Islet of Langerhans (tissue), 1 donor: ENCODE data around the gene IGF1R.
"Not testable (repeated sequence)": the region's sequence is repeated elsewhere in the genome, so short reads cannot be mapped to it uniquely, and the experiment has no call there.

Source experiments
- FAIRE-seq: peaks from one replicate; lab custom pipeline; 2011; peaks lifted over from hg19 to GRCh38; lab: Jason Lieb, UNC

The IGF1R gene

GRCh38 chr15:98964466-98965133, 316.3 kb downstream of the IGF1R start:
- FAIRE-seq: no peak

- FAIRE-seq: not testable (repeated sequence)
Observed at GRCh38 chr15:98965134-98965491, 316.8 kb downstream of the IGF1R start.

- no peak for FAIRE-seq
Observed at GRCh38 chr15:98965597-98965996, 317.3 kb downstream of the IGF1R start.

- FAIRE-seq: no peak
Observed at GRCh38 chr15:98966091-98966787, 317.9 kb downstream of the IGF1R start.

GRCh38 chr15:98967096-98967495, 318.8 kb downstream of the IGF1R start:
- FAIRE-seq: no peak

GRCh38 chr15:98967916-98968315, 319.6 kb downstream of the IGF1R start:
- no peak for FAIRE-seq

GRCh38 chr15:98968576-98968975, 320.2 kb downstream of the IGF1R start:
- no peak for FAIRE-seq

GRCh38 chr15:98969126-98969735, 320.9 kb downstream of the IGF1R start:
- FAIRE-seq: no peak

- FAIRE-seq: no peak
Observed at GRCh38 chr15:98970799-98971198, 322.5 kb downstream of the IGF1R start.

- FAIRE-seq: no peak
Observed at GRCh38 chr15:98976500-98976899, 328.2 kb downstream of the IGF1R start.

GRCh38 chr15:98977441-98977840, 329.1 kb downstream of the IGF1R start:
- no peak for FAIRE-seq

- no peak for FAIRE-seq
Observed at GRCh38 chr15:98978153-98978552, 329.8 kb downstream of the IGF1R start.

GRCh38 chr15:98980899-98981228, 332.5 kb downstream of the IGF1R start:
- FAIRE-seq: no peak

GRCh38 chr15:98981851-98982722, 333.7 kb downstream of the IGF1R start:
- no peak for FAIRE-seq

GRCh38 chr15:98983334-98983733, 335.0 kb downstream of the IGF1R start:
- no peak for FAIRE-seq

- no peak for FAIRE-seq
Observed at GRCh38 chr15:98986281-98986680, 337.9 kb downstream of the IGF1R start.

- no peak for FAIRE-seq
Observed at GRCh38 chr15:98994892-98995291, 346.6 kb downstream of the IGF1R start.

GRCh38 chr15:98996169-98996568, 347.8 kb downstream of the IGF1R start:
- no peak for FAIRE-seq

- no peak for FAIRE-seq
Observed at GRCh38 chr15:98996624-98997023, 348.3 kb downstream of the IGF1R start.

- no peak for FAIRE-seq
Observed at GRCh38 chr15:98997312-98997711, 349.0 kb downstream of the IGF1R start.

GRCh38 chr15:98997755-98998154, 349.4 kb downstream of the IGF1R start:
- FAIRE-seq: no peak

GRCh38 chr15:98998279-98998678, 349.9 kb downstream of the IGF1R start:
- no peak for FAIRE-seq

GRCh38 chr15:98999233-98999632, 350.9 kb downstream of the IGF1R start:
- no peak for FAIRE-seq
